ENCODE results near the gene SHANK2. TPM values are rescaled to one million over a fixed set of nuclear protein-coding genes. Genes with fewer than 3 reads are reported as not detected.

The SHANK2 gene
- total and polyA plus RNA-seq, 2 donors (not counting 3 experiments of a cell fraction or from before 2014, with no cell fraction given), result not detected

- dilution Hi-C loops (cut with MboI; ENCODE audit: extremely low pct_ligation_motif_present, low sequenced_read_pairs) (no loop called here), intact Hi-C loops (cut with micrococcal nuclease) (no loop called here)
- DNase-seq (ENCODE audit: low read depth, low spot score), result no peak
- no peak for FAIRE-seq
- H3K27me3 ChIP-seq (ENCODE audit: control insufficient read depth in 2 of 2, insufficient read depth in 2 of 2, low read length in 2 of 2), result no peaks in the 10 kb centered on the region
- H3K79me2 ChIP-seq (ENCODE audit: control insufficient read depth, insufficient read depth, low read length), result no peaks in the 10 kb centered on the region
- no peaks in the 10 kb centered on the region for H3K4me1 ChIP-seq (ENCODE audit: control insufficient read depth, extremely low read depth, insufficient read depth, low read length)
- POLR2A ChIA-PET, result no interaction called here
- no peak overlapping the region for H3K4me3 ChIP-seq (replicated peaks in 1 of 3; ENCODE audit: insufficient read depth in 1 of 3, low read depth in 1 of 3, low read length in 3 of 3)
- H3K36me3 ChIP-seq (ENCODE audit: control insufficient read depth in 2 of 2, extremely low read depth in 1 of 2, insufficient read depth in 2 of 2, low read length in 2 of 2), result no peaks in the 10 kb centered on the region
- no peaks in the 10 kb centered on the region for H3K9me1 ChIP-seq (replicated peaks; ENCODE audit: control insufficient read depth, extremely low read depth, insufficient read depth, low read length)
- CTCF ChIA-PET, result no interaction called here
- no peak overlapping the region for H3K4me2 ChIP-seq (ENCODE audit: insufficient read depth, low read length)
- no TSS peak for BruUV-seq (replicated peaks)
- H2AFZ ChIP-seq (ENCODE audit: low read depth, low read length), result no peak overlapping the region
- TF ChIP-seq POLR2AphosphoS5 (IDR thresholded peaks at IDR 0.05; ENCODE audit: insufficient read depth, low read depth, low read length) (no peak), JUN (IDR thresholded peaks at IDR 0.05; ENCODE audit: borderline replicate concordance, insufficient read depth, insufficient read length, low read depth) (no peak), FOS (IDR thresholded peaks at IDR 0.05; ENCODE audit: borderline replicate concordance, insufficient read depth, low read length) (no peak), MYC (IDR thresholded peaks at IDR 0.05; ENCODE audit: low read depth, low read length) (no peak), EZH2 (IDR thresholded peaks at IDR 0.05; ENCODE audit: borderline replicate concordance, low read depth, low read length, severe bottlenecking) (no peak), POLR2A (IDR thresholded peaks at IDR 0.05; ENCODE audit: low read depth, low read length) (no peak), GATA2 (IDR thresholded peaks at IDR 0.05; ENCODE audit: insufficient read depth, insufficient read length, low read depth, low read length) (no peak), CTCF (IDR thresholded peaks at IDR 0.05; ENCODE audit: extremely low read depth in 1 of 2, insufficient read depth in 1 of 2, low read depth in 1 of 2, low read length in 2 of 2) (no peak)
- TF ChIP-seq, protein P1, sequence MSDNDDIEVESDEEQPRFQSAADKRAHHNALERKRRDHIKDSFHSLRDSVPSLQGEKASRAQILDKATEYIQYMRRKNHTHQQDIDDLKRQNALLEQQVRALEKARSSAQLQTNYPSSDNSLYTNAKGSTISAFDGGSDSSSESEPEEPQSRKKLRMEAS (IDR thresholded peaks at IDR 0.05; ENCODE audit: insufficient read depth, insufficient read length), result no peak
- no peaks in the 10 kb centered on the region for H3K9me3 ChIP-seq (replicated peaks; ENCODE audit: control insufficient read depth, insufficient read depth, low read length)
- no peaks in the 10 kb centered on the region for H4K20me1 ChIP-seq (replicated peaks; ENCODE audit: control insufficient read depth, extremely low read depth, insufficient read depth, low read length)
- H3K9ac ChIP-seq (replicated peaks; ENCODE audit: extremely low read depth, insufficient read depth, low read length), result no peak overlapping the region
- no peak overlapping the region for H3K27ac ChIP-seq (ENCODE audit: insufficient read depth, low read depth, low read length)
Measured at GRCh38 chr11:71214553-71215424, 37.6 kb downstream of the SHANK2 start.

All from endothelial cell of umbilical vein (primary cell).